T-helper 1 cell (primary cell): Measurements from ENCODE around the gene CRACDL.

ENCODE experiments used
- DNase-seq, 5 donors: peaks; one replicate each; pipeline ENCODE4 v3.0.0-alpha.2; 2012 to 2020

The CRACDL gene

DNA sequence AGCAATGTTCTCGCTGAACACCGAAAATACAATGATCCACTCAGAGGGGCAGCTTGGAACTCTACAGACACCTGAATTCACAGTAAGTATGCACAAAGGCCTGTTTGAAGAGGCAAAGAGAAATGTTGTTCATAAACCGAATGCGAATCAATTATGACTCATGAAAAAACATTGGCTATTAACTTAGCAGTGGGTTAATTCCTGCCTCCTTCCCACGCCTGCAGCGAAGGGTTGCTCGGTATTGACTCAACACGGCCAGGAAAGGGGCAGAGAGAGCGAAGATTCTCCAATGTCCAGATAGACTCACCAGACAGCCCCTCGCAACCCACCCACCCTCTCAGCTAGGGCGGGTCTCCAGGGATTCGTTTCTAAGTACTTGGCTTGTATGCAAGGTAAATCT, 9.4 kb downstream of the CRACDL start:
- DNase-seq = no peak

DNA sequence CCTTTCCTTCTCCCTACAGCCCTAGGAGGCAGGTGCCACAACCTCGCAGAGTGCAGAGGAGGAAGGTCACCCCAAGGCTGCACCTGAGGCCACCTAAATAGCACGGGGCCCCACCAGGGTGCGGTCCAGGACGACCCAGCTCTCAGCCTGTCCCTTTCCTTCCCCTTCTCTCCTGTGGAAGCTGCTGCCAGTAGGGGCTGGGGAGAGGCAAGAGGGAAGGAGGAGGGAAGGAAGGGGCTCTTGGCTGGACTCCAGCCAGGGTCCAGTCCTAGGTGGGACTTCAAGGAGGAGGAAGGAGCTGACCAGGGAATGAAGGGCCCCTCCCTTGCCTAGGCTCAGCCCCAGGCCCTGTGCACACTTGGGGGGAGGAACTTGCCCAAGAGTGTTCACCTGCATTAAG, 11.1 kb downstream of the CRACDL start:
- no peak for DNase-seq

DNA sequence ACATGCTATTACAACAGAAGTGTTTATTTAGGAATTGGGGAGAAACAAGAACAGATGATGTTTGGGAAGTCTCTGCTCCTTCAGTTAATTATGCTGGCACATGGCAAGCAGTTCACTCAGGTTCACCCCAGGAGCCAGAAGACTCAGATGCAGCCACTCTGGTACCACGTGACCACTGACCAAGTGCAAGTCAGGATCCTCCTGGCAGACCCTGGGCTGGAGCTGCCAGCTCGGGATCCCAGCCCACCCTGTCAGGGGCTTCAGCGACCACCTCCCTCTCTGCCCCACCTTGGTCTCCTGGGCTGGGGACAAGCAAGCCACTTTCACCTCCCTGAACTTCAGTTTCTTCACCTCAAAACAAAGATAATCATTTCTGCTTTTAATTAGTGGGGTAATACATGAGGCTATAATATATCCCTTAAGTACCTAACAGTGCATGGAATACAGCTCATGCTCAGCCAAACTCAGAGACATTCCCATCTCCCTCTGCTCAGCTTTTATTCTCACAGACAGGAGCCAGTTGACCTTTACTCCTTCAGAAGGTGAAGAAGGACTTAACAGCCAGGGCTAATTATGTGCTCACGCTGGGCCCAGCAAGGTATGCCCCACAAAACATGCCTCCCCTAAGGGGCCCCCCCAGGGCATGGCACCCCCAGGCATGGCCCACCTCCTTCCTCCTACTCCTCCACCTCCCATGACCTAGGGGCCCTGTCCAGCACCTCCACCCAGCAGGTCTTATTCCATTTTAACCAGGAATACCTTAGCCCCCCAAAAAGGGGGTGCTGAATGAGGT, 11.8 kb downstream of the CRACDL start:
- DNase-seq = no peak

DNA sequence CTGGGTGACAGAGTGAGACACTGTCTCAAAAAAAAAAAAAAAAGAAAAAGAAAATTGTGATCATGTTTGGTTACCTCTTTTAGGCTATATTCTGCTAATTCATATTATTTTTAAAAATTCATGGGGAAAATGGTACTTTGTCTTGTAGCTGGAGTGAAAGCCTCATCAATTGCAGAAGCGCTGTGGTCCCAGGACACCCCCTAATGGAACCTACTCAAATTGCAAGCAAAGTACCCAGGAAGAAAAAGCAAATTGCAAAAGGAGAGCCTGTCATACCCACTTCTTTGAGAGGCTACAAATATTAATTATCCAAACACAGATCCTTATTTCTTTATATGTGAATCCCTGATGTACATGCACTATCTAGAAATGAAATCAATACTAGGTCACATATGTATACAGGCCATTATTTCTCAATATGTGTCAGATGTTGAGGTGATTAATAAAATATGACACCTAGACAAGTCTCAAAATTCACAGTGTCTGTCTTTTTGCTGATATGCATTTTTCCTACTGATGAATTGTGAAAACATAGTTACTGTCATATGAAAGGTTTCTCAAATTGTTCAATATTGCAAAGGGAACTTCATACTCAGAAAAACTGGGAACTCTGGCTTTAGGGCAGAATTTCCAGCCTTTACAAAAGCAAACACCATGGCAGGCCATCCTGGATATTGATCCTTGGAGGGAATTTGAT, 12.6 kb downstream of the CRACDL start:
- no peak for DNase-seq

DNA sequence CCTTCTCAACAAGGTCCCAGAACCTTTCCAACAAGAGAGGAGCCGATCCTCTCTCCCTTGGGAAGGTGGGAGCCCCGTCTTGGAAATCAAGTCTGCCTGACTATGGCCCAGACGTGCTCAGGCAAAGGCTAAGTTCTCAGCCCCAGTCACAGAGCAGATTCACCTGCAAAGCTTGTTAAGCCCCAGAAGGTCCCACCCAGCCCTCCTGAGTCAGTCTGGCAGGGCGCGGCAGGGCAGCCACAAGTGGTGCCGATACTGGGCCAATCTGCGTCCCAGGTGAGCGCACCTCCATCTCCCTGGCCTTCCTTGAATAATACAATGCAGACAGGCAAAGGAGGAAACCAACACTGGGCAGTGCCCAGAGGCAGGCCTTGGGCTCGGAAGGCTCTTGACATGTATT, 15.0 kb downstream of the CRACDL start:
- DNase-seq = no peak

DNA sequence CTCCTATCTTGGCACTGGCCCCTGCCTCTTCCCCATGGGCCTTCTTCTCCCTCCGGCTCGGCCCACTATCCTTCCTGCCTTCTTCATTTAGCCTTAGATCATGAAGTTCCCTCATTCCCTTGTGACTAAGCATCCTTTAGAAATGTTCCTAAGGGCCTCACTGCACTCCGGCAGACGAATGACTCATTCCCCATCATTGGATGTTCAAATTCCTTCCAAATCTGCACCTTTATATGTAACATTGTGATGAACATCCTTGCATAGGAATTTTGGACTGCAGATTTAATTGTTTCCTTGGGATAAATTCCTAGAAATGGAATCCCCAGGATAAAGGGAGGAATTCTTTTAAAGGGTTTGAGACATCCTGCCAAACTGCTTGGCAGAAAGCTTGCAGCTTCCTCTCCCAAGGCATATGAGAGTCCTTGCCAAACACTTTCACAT, 19.0 kb downstream of the CRACDL start:
- DNase-seq = no peak

DNA sequence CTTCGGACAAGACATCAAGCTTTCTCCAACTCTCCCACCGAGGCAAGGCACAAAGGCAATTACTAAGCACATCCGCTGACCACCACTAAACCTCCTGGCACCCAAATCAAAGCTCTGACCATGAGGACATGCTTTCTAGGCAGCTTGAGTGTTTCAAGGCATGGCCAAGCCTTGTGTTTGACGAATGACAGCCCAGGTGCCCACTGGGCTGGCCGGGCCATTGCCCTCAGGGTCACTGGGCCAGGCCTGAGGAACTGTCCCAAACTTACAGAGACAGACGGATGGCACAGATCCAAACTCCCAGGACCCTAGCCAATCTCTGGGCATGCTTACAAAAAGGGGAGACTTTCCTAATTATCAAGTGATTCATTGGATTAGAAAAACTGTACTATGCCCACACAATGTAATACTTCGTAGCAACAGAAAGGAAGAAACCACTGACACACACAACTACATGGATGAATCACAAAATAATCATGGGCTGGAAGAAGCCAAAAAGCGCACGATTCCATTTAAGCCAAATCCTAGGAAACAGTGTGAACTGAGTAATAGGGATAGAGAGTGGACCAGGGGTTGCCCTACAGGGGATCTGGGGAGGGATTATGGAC, 20.2 kb downstream of the CRACDL start:
- no peak for DNase-seq

DNA sequence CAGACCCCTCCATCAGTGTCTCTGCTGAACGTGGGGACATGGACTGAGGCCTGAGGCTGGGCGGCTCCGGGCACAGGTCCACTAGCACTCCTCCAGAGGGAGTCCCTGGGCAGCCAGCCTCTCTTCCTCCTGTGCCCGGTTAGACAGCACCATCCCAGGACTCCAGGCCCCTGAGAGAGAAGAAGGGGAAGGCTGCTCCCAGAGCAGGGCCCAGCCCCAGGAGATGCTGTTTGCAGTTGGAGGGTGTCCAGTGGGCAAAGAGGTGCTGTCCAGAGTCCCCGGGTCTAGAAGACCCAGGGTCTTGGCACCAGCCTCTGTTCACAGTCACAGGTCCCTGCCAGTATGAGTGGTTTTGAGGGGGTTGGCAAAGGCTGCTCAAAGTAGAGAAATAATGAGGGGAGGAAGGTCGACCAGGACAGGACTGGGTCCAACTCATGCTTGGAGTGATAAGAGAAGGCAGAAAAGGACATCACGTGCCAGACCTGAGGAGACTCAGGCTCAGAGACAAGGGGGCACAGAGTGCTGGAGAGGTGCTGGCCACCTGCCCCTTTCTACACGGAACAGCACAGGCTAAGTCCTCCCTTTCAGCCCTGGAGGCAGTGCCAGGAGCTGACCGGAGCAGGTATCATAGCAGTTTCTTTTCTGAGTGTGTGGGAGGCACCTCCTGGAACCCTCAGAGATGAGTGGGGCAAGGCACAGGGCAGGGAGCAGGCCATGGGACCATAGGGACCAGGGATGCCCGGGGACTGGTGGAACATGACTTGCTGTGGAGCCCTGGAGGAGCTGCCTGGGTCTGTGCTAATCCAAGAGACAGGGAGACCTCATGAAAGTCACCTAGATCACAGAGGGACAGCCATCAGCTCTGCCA, 21.1 kb downstream of the CRACDL start:
- DNase-seq = no peak

DNA sequence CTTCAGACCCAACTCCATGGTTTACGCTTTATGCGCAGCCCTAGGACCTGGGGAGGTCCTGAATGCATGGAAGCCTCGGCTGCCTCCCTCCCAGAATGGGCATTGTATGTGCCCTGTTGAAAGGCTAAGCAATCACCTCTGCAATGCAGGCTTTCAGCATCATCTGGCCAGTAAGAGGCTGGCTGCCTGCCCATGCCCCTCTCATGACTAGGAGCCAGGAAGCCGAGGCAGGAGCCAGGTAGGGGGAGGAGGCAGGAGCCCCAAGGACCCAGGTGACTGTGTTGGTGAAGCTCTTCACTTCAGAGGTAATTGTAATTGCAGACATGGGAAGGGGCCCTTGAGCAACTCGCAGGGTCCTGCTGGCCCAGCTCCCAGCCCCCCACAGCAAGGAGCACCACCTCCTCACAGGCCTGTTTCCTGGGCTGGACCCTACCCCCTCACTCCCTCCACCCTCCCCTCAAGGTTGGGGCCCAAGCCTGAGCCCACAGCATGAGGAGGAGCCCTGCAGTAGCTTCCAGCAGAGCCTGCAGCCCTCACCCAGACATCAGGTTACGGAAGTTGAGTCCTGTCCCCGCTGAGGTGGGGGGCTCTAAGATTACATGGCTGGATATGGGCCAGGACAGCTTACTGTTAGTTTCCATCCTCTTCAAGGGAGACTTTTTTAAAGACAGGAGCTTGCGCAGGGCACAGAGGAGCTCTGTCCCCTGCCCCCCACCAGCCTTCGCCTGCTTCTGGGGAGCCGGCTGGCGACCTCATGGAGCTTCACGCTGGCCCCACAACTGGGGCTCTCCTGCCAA, 21.9 kb downstream of the CRACDL start:
- no peak for DNase-seq

DNA sequence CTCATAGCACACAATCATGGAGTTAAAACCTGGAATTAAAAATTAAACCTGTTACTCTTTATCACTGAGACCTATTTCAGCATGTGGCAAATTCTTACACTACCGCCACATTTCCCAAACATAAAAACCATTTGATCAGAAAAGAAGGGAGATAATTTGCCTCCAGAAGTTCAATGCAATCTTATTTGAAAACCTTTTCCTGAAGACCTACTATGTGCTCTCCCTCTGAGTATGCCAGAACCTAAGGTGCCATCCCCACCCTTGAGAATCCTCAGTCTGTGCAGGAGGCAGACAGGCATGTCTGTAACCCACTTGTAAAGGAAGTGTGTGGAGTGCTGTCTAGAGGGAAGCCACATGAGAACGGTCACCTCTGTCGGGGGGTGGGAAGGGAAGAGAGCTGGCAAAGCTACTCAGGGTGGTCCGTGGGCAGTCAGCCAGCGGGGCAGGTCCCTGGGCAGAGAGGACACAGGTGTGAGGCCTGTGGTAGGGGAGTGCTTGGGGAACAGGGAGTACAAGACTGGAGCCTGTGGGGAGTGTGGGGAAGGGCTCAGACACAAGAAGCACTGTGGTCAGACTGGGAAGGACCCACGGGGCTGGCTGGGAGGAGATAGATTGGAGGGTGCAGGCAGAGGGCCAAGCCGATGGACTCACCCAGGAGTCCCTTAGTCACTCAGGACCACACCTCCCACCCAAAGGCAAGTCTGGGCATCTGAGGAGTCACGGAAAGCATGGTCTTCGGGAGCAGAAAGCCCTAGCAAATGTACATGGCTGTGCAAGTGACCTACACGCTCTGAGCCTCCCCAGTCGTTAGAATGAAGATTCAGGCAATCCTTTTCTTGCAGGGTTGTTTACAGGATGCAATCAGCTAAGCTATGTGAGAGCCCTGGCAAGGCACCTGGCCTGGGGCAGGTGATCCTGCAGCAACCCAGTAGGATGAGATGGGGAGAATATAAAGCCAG, 22.8 kb downstream of the CRACDL start:
- no peak for DNase-seq

DNA sequence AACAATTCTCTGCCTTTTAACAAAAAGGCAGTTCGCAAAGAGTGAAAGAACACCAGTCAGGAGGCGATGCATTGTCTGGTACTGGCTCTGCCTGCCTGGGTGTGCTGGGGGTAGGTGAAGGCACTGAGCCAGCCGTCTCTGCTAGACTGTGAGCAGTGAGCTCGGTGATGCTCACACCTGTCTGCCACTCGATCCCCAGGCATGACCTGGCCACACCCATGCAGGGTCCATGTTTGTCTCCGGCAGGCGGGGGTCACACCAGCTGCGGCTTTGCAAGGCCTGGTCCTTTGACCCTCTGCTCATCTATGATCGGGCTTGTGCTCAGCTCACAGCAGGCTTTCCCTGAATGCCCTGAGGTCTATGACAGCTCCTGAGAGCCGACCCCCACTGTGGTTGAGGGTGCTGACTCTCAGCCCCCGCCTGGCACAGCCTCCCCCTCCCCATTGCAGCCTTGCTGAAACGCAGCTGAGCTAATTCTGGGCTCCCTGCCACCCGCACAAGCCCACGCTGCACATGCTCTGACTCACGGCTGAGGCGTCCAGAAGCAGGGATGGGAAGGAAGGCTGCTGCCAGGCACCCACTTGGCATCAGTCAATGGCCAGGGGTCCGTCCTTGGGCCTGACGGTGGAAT, 23.7 kb downstream of the CRACDL start:
- no peak for DNase-seq

DNA sequence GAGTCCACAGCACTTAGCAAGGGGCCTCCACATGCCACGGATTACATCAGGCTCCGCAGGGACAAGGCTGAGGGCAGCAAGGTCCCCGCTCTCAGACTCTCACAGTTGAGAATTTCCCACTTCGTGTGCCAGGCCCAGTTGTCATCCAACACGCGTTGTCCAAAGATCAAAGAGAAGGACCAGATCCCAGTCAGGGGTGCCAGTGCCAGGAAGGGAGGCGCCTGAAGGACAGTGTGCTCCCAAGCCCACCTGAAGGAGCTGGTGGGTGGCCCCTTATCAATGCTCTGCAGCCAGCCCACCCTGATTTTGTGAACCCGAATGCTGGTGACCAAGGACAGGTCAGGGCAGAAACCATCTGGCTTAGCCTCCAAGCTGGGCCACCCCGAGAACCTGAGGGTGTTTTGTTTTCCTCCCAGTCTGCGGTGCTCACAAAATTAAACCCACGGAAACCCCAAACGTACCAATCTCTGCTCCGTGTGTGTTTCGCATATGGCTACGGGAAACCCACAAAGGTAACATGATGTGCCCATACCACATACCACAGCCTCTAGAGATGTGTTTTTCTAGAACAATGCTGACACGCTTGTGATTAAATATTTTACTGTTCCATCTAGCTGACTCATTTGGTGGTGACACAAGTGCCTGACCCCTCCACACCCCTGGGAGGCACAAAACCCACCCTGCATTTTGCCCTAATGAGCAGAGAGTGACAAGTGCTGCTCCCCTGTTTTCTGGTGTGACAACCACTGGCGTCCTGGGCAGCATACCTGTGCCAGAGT, 24.5 kb downstream of the CRACDL start:
- peak in 1 of 5 donors; percentile 50 for DNase-seq

DNA sequence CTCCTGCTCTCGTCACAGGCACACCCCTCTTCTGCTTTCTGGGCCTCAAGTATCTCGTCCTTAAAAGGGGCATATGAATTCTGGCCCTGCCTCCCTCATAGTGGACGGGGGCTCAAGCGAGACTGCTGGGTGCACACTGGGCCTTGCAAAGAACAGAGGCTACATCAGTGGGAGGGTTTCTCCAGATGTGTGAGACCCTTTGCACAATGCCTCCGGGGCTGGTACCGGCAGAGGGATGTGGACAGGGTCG, 25.0 kb downstream of the CRACDL start:
- DNase-seq = no peak

DNA sequence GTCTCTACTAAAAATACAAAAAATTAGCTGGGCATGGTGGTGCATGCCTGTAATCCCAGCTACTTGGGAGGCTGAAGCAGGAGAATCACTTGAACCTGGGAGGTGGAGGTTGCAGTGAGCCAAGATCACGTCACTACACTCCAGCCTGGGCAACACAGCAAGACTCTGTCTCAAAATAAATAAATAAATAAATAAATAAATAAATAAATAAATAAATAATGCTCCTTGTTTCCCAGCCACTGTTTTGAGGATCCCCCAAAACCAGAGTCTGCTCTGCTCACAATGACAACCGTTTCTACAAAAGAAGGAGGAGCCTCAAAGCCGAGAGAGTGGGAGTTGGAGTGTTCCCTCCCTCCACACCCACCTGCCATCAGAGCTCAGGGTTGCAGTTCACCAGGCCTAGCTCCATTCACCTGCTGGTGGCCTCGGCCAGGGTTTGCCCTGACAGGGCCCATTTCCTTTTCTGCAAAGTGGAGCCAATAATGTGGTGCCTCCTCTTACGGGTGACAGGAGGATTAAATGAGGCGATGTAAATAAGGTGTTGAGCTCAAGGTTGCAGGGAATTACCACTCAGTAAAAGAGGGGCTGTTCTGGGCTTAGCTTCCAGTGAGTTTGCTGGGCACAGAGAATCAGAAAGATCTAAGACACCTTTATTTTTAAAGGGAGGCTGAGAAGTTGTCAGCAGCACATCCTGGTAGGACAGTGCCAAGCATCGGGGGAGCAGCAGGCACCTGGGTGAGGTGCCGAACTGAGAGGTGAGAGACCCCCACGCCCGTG, 25.5 kb downstream of the CRACDL start:
- DNase-seq = no peak

DNA sequence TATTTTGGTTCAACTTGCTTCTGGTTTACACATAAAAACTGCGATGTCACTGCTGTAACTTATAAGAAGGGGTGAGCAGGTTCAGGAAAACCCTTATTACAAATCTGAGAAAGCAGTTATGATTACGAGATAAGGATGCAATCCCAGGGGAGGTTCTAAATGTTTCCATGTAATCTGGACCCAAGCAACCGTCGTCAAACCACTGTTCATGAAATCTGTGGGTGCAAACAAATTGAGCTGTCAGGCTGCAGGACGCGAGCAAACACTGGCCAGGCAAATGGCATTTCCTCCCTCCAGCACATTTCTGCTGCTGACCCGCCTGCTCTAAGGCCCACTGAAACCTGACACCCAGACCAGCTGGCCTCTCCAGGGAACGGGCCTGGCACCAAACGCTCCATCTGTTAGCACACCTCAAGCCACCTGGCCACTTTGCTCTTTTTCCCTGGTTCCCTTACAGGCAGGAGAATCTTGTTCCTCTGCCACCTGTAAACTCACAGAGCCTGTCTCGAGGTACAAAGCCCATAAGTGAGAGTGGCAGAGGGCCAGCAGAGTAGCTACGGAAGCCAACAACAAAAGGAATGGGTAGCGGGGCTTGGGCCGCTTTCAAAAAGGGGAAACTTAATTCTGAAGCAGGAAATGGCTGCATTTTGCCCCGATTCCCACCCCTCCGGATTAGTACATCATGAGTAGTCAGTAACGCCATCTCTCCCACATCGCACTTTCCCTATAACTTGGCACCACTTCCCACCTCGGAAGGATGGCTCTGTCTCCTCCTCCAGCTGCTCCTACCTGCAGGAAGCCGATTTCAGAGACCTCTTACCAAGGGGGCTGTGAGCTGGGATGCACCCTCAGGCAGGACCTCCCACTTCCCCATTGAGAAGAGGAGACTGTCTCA, 26.5 kb downstream of the CRACDL start:
- no peak for DNase-seq

DNA sequence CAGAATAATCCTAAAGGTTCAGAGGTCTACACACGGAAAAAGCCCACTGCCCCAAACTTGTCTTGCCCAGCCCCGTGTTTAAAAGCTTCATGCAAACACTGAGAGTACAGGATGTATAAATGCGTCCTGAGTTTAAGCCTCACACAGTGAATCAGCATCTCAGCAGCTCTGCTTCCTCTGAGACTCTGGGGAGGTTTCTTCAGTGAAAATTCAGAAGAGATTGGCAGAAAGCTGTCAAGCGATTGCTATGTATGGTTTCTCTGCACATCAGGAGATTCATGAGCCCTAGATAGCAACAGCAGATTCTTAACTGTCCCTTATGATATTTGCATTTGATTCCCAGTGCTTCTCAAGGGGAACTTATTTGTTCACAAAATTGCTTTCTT, 27.1 kb downstream of the CRACDL start:
- DNase-seq = peak in 1 of 5 donors; percentile 18

DNA sequence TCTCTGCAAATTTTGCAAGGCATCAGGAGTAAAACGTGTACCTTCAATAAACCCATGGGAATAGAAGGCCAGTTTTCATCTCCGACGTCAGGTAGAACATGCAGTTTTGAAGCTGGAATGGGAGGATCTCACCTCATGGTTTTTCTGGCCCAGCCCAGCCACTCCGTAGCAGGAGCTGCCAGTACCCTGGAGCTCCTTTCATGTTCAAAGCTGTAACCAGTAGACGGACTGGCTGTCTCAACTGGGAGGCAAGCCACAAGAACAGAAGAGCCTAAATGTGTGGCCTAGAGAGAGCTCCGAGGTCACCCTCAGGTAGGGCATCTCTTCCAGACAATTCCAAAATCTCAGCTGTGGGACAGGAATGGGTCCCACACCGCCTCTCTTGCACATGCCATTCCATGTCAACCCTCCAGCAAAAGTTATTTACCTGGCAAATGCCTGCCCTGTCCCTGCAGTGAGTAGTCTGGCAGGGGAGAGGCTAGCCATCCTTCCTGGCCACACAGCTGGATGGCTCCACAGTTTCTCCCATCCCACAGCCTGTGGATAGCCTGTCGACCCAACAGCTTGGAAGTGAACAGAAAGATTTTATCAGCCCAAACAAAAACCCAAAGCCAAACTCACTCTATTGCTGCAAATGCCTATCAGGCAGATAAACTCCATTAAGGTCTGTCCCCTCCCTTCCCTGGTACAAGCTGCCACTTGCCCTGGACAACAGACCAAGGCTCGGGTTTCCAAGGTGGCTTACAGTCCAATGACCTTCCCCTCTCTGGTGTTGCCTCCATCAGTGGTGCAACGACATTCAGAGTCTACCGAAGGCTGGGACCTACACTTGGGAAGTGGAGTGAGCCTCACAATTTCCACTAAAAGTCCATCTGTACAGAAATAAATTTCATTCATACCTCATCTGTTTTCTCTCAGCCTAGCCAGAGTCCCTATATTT, 27.8 kb downstream of the CRACDL start:
- no peak for DNase-seq
